ENCODE measurements around the gene SYNJ1.

SYNJ1 gene

DNA sequence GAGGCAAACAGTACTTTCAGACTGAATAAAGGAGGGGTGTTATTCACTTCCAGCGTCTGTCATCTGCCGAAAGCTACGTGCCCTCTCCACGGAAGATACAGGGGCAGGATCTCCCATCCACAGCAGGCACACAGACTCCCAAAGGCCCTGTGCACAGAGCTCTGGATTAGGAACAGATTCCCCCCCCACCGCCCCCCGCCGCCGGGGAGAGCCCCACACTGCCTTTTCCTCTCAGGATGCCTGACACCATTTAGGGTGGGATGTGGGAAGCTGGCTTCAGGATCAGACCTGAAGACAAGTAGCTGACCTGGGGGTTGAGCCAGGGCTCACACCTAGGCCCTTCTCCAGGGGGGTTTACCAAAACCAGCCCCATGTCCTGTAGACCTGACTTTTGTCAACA lies 134.1 kb downstream of the SYNJ1 start:
- TF ChIP-seq CTCF (conservative IDR thresholded peaks at IDR 0.05; ENCODE audit: low read length): no peak
- DNase-seq (ENCODE audit: low read depth): no peak
- no peak overlapping the region for H3K4me3 ChIP-seq (ENCODE audit: low read length)

- DNase-seq (ENCODE audit: low read depth): no peak
- H3K4me3 ChIP-seq (ENCODE audit: low read length): no peak overlapping the region
- TF ChIP-seq CTCF (conservative IDR thresholded peaks at IDR 0.05; ENCODE audit: low read length): no peak
Observed at GRCh38 chr21:32592929-32593502, 134.8 kb downstream of the SYNJ1 start.

- TF ChIP-seq CTCF (conservative IDR thresholded peaks at IDR 0.05; ENCODE audit: low read length): no peak
- no peak for DNase-seq (ENCODE audit: low read depth)
- no peak overlapping the region for H3K4me3 ChIP-seq (ENCODE audit: low read length)
Observed at GRCh38 chr21:32590130-32590529, 137.7 kb downstream of the SYNJ1 start.

- no peak overlapping the region for H3K4me3 ChIP-seq (ENCODE audit: low read length)
- TF ChIP-seq CTCF (conservative IDR thresholded peaks at IDR 0.05; ENCODE audit: low read length): no peak
- DNase-seq (ENCODE audit: low read depth): no peak
Observed at GRCh38 chr21:32587651-32588050, 140.2 kb downstream of the SYNJ1 start.

DNA sequence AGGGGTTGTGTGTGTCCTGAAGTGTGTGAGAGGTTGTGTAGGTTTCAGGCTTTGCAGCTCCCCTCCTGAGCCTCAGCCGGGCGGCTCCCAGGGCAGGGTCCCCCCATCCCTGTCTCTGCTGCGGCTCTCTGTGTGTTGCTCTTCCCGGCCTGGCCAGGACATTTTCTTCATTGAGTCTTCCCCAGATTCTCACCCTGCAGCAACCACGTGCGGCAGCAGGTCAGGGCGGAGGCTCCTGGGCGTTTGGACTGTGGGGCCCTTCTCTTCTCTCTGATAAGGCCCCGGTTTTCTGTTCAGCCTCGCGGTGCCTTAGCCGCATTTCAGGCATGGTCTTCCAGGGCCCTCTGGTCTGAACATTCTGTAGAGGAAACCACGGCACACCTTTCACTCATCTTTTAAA lies 140.7 kb downstream of the SYNJ1 start:
- no peak for DNase-seq (ENCODE audit: low read depth)
- no peak for TF ChIP-seq CTCF (conservative IDR thresholded peaks at IDR 0.05; ENCODE audit: low read length)
- H3K4me3 ChIP-seq (ENCODE audit: low read length): no peak overlapping the region

GRCh38 chr21:32585970-32586369 lies 141.8 kb downstream of the SYNJ1 start:
- no peak overlapping the region for H3K4me3 ChIP-seq (ENCODE audit: low read length)
- TF ChIP-seq CTCF (conservative IDR thresholded peaks at IDR 0.05; ENCODE audit: low read length): no peak
- DNase-seq (ENCODE audit: low read depth): no peak

- no peak for DNase-seq (ENCODE audit: low read depth)
- TF ChIP-seq CTCF (conservative IDR thresholded peaks at IDR 0.05; ENCODE audit: low read length): no peak
- no peak within 1 kb of the TSS for H3K4me3 ChIP-seq (ENCODE audit: low read length)
Observed at GRCh38 chr21:32585042-32585710, 142.6 kb downstream of the SYNJ1 start, which contains the start of gene TCP10L. Gene TCP10L (minus strand): TSS chr21:32585523. CDS start chr21:32584304, 1,219 bp downstream.
